Lower leg skin (tissue), 4 donors: Measurements from ENCODE around the gene ZNF684. TPM values are rescaled to one million over a fixed set of nuclear protein-coding genes. Genes with fewer than 3 reads are reported as not detected.
"Not testable (repeated sequence)": the region's sequence is repeated elsewhere in the genome, so short reads cannot be mapped to it uniquely, and the experiment has no call there.

Experiments
- DNase-seq, 2 donors: peaks; one replicate each; pipeline ENCODE4 v3.0.0-alpha.2; 2019; ENCODE audit warnings: low spot score in 2 of 2
- H3K4me3 ChIP-seq: fragments of 200-600 bp; sonication (generic); 2 replicates; pipeline ENCODE4 v1.5.1; 2017; ENCODE audit warnings: mild to moderate bottlenecking, low read depth; ENCODE audit not compliant: poor library complexity, severe bottlenecking
- CTCF ChIP-seq, 3 donors: fragments of 450-650 bp; IDR thresholded peaks; one replicate each; pipeline ENCODE4 v1.5.1; 2016; ENCODE audit warnings: antibody characterized with exemption in 3 of 3, mild to moderate bottlenecking in 3 of 3, moderate library complexity in 2 of 3
- POLR2A ChIP-seq, 2 donors: fragments of 450-650 bp; IDR thresholded peaks; one replicate each; pipeline ENCODE4 v1.6.1; 2016 to 2017; ENCODE audit warnings: antibody characterized with exemption in 2 of 2, mild to moderate bottlenecking in 1 of 2, moderate library complexity in 1 of 2
- WGBS, 2 donors: methylation state at CpG; one replicate each; pipeline ENCODE4 v1.1.5; 2018; 5-methylcytosine and 5-hydroxymethylcytosine counted together
- intact Hi-C: fragments of 100-400 bp; cut with DNase I; formaldehyde crosslinking; loops from one replicate; pipeline ENCODE4 v1.15.0; 2023; ENCODE audit warnings: low total_unique reads
- total RNA-seq, 4 donors: library from RNA; depleted of rRNA; stranded (reverse); fragments of >200 nt; gene quantifications; one replicate each; pipeline ENCODE4 v1.1.0, GENCODE V29; 2016

Gene ZNF684
- 1 to 10 TPM; 1.5 to 4.9 (median 3.5) TPM for total RNA-seq

- TF ChIP-seq POLR2A (IDR thresholded peaks at IDR 0.05) (no peak), CTCF (IDR thresholded peaks at IDR 0.05) (no peak)
- 1% methylated on average over 35 of the region's 35 CpGs for WGBS, 2 donors
- peak within 1 kb of the TSS; percentile 59 for H3K4me3 ChIP-seq
- intact Hi-C loops, result no loop called here
- peak; percentile 83 to 94 for DNase-seq
Measured at GRCh38 chr1:40531381-40532061, at the start of gene ZNF684. Gene ZNF684, plus strand, starts transcription at chr1:40531637. Its CDS starts 1,530 bp downstream, at chr1:40533167.

- 94 to 98% methylated on average over 4 of the region's 4 CpGs for whole genome bisulfite sequencing, 2 donors
- TF ChIP-seq CTCF (IDR thresholded peaks at IDR 0.05) (no peak), POLR2A (IDR thresholded peaks at IDR 0.05) (no peak)
- intact Hi-C loops, result no loop called here
- no peak for DNase-seq
- no peak overlapping the region for H3K4me3 ChIP-seq
Measured at GRCh38 chr1:40495315-40495903, 36.0 kb upstream of the ZNF684 start.

- 90 to 95% methylated on average over 4 of the region's 4 CpGs for WGBS, 2 donors
- H3K4me3 ChIP-seq, DNase-seq, intact Hi-C loops: not testable (repeated sequence)
Measured at GRCh38 chr1:40502651-40503050, 28.8 kb upstream of the ZNF684 start.

GRCh38 chr1:40507973-40508372 lies 23.5 kb upstream of the ZNF684 start:
- 61 to 66% methylated on average over 6 of the region's 6 CpGs for WGBS, 2 donors

GRCh38 chr1:40508375-40509341 lies 22.8 kb upstream of the ZNF684 start, which contains the start of gene EXO5:
Gene EXO5, plus strand, starts transcription at chr1:40508767. Its CDS starts 5,778 bp downstream, at chr1:40514545.
- peak; percentile 67 to 94 for DNase-seq
- peak within 1 kb of the TSS; percentile 39 for H3K4me3 ChIP-seq
- TF ChIP-seq CTCF (IDR thresholded peaks at IDR 0.05) (no peak), POLR2A (IDR thresholded peaks at IDR 0.05) (no peak)
- 1% methylated on average over 48 to 49 of the region's 76 CpGs for WGBS, 2 donors
- intact Hi-C loops, result no loop called here

More at GRCh38 chr1:40507973-40508372, 23.5 kb upstream of the ZNF684 start:
- peak overlapping the region; percentile 39 for H3K4me3 ChIP-seq
- DNase-seq, result no peak
- no peak for TF ChIP-seq CTCF (IDR thresholded peaks at IDR 0.05)
- TF ChIP-seq POLR2A (IDR thresholded peaks at IDR 0.05), result no peak
- intact Hi-C loops, result no loop called here

- H3K4me3 ChIP-seq, result no peak overlapping the region
- WGBS, 2 donors, result 80 to 94% methylated on average over 2 of the region's 2 CpGs
- TF ChIP-seq CTCF (IDR thresholded peaks at IDR 0.05) (no peak), POLR2A (IDR thresholded peaks at IDR 0.05) (no peak)
- intact Hi-C loops, result no loop called here
- DNase-seq, result no peak
Measured at GRCh38 chr1:40519517-40519916, 11.9 kb upstream of the ZNF684 start.
